Activated gamma-delta T cell treated with Interleukin-2 at 50 U/mL for 16 hours (primary cell): ENCODE measurements around the gene LRPPRC.

ENCODE experiments used
- DNase-seq: peaks from one replicate; pipeline ENCODE4 v3.0.0-alpha.2; 2020

LRPPRC gene

DNA sequence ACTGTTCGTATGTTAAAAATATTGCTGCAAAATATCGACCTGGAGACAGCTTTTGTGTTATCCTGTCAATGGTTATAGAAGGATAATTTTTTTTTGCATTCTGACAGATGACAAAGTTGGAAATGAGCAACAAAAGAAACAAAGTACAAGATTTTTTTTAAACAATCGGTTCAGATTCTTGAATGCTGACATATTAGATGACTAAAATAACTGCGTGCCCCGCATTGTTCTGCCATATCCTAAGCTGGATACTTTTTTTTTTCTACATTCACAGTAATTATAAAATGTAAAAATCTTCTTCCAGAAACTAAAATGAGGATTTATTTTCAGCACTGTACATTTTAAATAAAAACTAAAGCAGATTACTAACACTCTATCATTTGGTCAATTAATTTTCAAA lies 89.9 kb downstream of the LRPPRC start:
- no peak for DNase-seq

- no peak for DNase-seq
Observed at GRCh38 chr2:43905371-43905803, 90.4 kb downstream of the LRPPRC start.

- no peak for DNase-seq
Observed at GRCh38 chr2:43899589-43899988, 96.2 kb downstream of the LRPPRC start.

GRCh38 chr2:43898838-43899346 lies 96.9 kb downstream of the LRPPRC start:
- no peak for DNase-seq

DNA sequence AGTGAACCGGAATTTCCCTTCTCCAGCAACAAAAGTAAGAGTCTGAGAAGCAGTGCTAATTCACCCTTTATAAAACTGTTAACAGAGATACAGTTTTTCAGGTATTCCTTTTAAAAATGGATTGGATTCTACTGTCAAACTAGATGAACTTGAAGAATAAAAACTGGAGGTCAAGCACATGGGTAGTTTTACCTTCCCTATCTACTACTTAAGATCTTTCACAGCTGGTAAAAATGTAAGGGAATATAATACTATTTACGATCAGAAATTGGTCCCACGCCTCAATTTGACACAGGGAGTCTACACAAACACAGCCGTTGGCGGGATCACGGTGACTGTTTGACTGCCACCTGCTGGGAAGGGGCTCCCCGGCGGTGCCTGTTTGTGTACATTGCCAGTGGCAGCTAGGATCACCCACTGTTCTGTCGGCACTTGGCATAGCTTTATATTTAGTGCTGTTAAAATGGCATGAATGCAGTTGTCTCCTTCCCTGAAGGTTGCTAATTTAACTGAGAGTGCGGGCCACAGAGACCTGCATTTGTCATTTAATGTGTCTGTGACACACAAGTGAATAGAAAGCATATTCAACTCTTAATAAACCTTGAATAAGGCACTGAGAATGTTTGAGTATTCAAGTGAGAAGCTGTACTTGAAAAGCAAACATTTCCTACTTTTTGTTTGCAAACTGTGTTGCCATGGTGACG lies 97.5 kb downstream of the LRPPRC start:
- DNase-seq, result no peak

- DNase-seq, result no peak
Observed at GRCh38 chr2:43897492-43897891, 98.3 kb downstream of the LRPPRC start.

- no peak for DNase-seq
Observed at GRCh38 chr2:43896906-43897305, 98.9 kb downstream of the LRPPRC start.

- DNase-seq, result no peak
Observed at GRCh38 chr2:43894743-43895142, 101.0 kb downstream of the LRPPRC start.

DNA sequence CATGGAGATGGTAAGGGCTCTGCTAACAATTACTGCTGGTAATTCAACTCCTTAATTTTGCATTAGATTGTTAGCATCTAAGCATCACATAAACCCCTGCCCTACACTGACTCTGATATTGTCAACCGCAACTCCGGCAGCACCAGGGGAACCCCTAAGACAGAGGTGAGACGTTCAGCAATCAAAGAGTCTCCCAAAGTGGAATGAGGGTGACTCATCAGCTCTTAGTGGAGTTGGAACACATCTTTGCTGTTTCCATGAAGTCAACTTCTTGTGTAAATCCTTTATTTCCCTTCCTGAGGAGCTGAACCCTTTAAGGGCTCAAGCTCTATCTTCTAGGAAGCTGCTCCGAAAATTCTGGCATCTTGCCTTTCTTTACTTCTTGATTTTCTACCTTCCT lies 104.9 kb downstream of the LRPPRC start:
- DNase-seq, result no peak

GRCh38 chr2:43889416-43889815 lies 106.4 kb downstream of the LRPPRC start:
- DNase-seq, result no peak

- no peak for DNase-seq
Observed at GRCh38 chr2:43887176-43887575, 108.6 kb downstream of the LRPPRC start.

GRCh38 chr2:43885132-43885632 lies 110.6 kb downstream of the LRPPRC start:
- no peak for DNase-seq

GRCh38 chr2:43884689-43885088 lies 111.1 kb downstream of the LRPPRC start:
- DNase-seq, result no peak

DNA sequence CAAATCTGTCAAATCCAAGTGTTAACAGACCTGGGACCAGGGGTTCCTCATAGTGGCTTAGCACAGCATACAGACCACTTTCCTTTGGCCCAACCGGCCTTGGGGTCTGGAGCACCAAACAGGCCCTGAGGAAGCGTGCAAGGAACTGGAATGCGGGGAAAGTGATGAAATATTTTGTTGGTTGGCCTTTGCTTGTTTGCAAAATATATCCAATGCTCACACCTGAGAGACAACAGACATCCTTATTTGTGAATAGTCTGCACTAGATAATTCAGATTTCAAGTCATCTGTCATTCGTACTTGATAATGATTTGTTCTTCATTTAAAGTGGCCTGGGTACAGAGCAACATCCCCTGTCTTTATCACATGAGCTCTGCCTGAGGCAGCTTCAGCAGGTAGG lies 113.5 kb downstream of the LRPPRC start:
- no peak for DNase-seq

DNA sequence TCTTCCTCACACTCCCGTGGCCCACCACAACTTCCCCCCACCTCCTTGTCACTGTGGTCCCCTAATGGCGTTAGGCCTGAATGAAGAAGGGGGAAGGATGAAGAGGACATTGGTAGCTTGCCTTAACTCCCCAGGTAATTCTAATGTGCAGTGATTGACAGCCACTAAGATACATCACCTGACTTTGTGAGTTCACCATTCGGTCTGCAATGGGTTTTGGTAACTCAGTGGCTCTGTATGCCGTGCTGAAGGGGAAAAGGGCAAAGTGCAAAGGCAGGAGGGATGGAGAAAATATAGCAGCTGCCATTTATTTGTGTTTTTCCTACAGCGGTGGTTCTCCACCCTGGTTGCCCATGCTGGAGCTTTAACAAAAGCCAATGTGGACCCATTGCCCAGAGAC lies 114.8 kb downstream of the LRPPRC start:
- no peak for DNase-seq

- DNase-seq, result no peak
Observed at GRCh38 chr2:43880471-43880870, 115.3 kb downstream of the LRPPRC start.

- no peak for DNase-seq
Observed at GRCh38 chr2:43879261-43879660, 116.5 kb downstream of the LRPPRC start.

DNA sequence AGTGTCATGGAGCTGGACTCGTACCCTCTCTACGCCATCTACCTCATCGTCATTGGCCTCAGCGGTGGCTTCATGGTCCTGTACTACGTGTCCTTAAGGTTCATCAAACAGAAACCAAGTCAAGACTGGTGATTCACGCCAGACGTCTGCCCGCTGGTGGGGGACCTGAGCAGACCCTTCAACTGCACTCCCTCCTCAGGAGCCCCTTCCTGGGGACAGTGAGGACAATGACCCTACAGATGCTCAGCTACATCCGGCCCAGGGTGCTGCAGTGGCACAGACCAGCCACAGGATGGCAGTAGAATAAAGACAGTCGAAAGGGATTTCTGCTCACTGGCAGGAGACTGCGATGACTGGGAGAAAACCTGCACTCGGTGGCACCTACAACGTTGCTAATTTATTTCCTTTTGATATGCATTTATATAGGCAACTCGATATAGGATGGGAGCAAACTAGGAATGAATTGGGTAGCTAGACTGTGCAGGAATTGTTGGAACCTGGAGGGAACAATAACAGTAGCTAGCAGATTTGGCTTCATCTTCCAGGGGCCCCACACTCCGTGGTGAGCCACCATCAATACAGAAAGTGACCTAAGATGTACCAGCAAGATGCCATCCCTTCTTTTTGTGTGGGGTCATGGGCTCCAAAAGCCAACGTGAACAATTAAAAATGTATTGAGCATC lies 117.9 kb downstream of the LRPPRC start:
- DNase-seq, result peak; percentile 43

DNA sequence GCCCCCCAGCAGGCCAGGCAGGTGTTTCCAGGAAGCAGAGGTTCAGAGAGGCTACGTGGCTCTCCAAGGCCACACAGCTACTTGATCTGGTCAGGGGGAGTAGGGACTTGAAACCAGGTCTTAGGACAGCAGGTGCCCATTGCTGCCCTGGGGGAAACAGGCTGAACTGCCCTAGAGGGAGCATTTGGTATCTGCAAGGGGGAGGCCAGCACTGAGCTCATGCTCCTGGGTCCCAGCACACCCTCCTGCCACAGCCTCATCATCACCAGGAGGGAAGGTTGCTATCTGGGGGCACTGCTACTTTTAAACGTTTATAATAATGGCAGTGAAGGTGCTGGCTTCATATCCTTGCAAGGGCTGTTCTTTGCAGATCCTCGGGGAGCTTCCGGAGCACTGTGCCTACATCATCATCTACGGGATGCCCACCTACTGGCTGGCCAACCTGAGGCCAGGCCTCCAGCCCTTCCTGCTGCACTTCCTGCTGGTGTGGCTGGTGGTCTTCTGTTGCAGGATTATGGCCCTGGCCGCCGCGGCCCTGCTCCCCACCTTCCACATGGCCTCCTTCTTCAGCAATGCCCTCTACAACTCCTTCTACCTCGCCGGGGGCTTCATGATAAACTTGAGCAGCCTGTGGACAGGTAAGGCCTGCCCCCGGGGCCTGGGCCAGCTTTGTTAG lies 120.9 kb downstream of the LRPPRC start:
- DNase-seq, result no peak

DNA sequence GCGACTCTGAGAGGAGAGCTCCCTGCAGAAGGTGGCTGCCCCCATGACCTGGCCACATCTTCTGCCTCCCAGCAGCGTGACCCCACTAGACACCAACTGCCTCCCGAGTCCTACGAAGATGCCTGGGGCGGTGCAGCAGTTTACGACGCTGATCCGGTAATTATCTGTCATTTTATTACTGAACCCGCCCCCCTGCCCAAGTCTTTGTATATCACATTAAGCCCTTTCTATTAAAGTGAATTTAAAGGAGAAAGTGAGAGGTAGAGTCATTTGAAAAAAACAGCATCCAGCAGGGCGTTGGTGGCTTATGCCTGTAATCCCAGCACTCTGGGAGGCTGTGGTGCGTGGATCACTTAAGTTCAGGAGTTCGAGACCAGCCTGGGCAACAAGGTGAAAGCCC lies 123.6 kb downstream of the LRPPRC start:
- no peak for DNase-seq

GRCh38 chr2:43855292-43855691 lies 140.5 kb downstream of the LRPPRC start:
- DNase-seq, result no peak

- no peak for DNase-seq
Observed at GRCh38 chr2:43854671-43855070, 141.1 kb downstream of the LRPPRC start.
